HepG2 (cell line): ENCODE measurements around the gene COL27A1. TPM values are rescaled to one million over a fixed set of nuclear protein-coding genes. Genes with fewer than 3 reads are reported as not detected.

ENCODE experiments used
- CBX1 ChIP-seq: IDR thresholded peaks from one replicate; pipeline ENCODE4 v1.6.1; 2016; ENCODE audit warnings: antibody characterized with exemption, low read depth
- KIAA2018 ChIP-seq: sonication (generic); formaldehyde crosslinking; IDR thresholded peaks from 2 replicates; pipeline ENCODE4 v1.5.0; 2020; ENCODE audit warnings: mild to moderate bottlenecking, missing genetic modification reagents, borderline replicate concordance
- POGZ ChIP-seq: sonication (generic); formaldehyde crosslinking; IDR thresholded peaks from 2 replicates; pipeline ENCODE4 v1.4.0; 2020; ENCODE audit warnings: mild to moderate bottlenecking, missing genetic modification reagents
- ZKSCAN5 ChIP-seq: sonication (generic); formaldehyde crosslinking; IDR thresholded peaks from 2 replicates; pipeline ENCODE4 v1.5.1; 2020; ENCODE audit warnings: mild to moderate bottlenecking, missing genetic modification reagents
- ZNF572 ChIP-seq: sonication (generic); formaldehyde crosslinking; IDR thresholded peaks from 2 replicates; pipeline ENCODE4 v1.5.1; 2020; ENCODE audit warnings: mild to moderate bottlenecking, missing genetic modification reagents
- ZNF598 ChIP-seq: sonication (generic); formaldehyde crosslinking; IDR thresholded peaks from 2 replicates; pipeline ENCODE4 v1.5.1; 2020; ENCODE audit warnings: mild to moderate bottlenecking, missing genetic modification reagents, borderline replicate concordance
- ZNF710 ChIP-seq: sonication (generic); formaldehyde crosslinking; IDR thresholded peaks from 2 replicates; pipeline ENCODE4 v1.5.0; 2020; ENCODE audit warnings: mild to moderate bottlenecking, missing genetic modification reagents, borderline replicate concordance
- ZSCAN21 ChIP-seq: sonication (generic); formaldehyde crosslinking; IDR thresholded peaks from 2 replicates; pipeline ENCODE4 v1.8.0; 2022; ENCODE audit warnings: mild to moderate bottlenecking, missing genetic modification reagents, moderate library complexity, borderline replicate concordance
- ZSCAN22 ChIP-seq: sonication (generic); formaldehyde crosslinking; IDR thresholded peaks from 2 replicates; pipeline ENCODE4 v1.4.0; 2020; ENCODE audit warnings: mild to moderate bottlenecking, missing genetic modification reagents
- polyA plus RNA-seq, 8 experiments: library from polyadenylated mRNA; depleted of rRNA in 3 of 8; stranded (reverse) in 7 of 8; unstranded in 1 of 8; fragments of >200 nt; fragmentation: Illumina TruSeq in 4 of 8; extraction: Trizol in 4 of 8; gene quantifications; 2 replicates each; pipeline versions ENCODE4 v1.2.1 to v1.2.3, GENCODE V29; 2011 to 2016; ENCODE audit warnings: low read depth in 4 of 8, missing spikeins in 1 of 8, mixed read lengths in 1 of 8; ENCODE audit not compliant: insufficient read depth in 1 of 8
- total RNA-seq, 5 experiments: library from RNA; depleted of rRNA; stranded (reverse); fragments of >200 nt; fragmentation: Illumina TruSeq; extraction: Trizol; gene quantifications; 2 replicates each; pipeline ENCODE4 v1.2.3, GENCODE V29; 2016; ENCODE audit warnings: low read depth in 1 of 5

Gene COL27A1
- total and polyA plus RNA-seq, 2 of the 13 experiments (the other 11 are each of a cell fraction or from before 2014, with no cell fraction given) = 71.3 to 89.1 TPM

DNA sequence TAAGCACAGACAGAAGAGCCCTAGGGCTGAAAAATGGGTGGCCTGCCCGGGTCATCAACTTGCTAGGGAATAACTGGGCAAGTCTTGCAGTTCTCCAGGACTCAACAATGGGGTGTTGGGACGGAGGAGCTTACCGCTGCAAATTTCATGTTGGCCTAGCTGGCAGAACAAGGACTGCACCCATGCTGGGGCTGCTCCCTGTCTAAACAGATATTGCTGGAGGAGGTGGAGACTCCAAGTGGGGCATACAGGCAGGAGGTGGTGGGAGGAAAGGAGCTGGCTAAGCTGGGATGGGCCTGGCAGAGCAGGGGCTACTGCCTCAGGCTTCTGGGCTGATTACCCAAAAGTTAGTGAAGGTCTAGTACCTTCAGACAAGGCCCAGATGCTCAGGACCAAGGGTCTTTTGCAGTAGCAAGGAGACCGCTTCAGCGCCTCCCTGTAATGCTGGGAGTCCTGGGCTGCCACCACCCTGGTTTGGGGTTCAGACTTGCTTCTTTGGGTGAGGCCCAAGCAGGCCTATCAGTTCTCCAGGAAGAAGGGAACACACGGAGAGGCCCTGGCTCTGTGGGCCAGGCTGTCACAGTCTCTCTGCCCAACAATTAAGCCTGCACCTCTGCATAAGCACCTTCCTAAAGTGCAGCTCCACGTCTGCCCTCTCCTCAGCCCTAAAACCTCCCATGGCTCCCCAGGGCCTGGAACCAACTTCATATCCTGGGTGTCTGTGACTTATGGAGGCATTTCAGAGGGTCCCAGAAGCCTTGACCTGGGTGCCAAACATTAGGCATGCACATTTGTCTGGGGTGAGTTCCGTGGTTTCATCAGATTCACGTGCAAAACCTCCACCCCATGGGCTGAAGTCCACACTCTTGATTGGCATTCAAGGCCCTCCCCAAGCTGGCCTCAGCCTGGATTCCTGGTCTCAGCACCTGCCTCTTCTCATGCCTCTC, 32.0 kb upstream of the COL27A1 start (continued):
- no peak for TF ChIP-seq KIAA2018
- TF ChIP-seq POGZ (CRISPR knock-in tag) = no peak
- no peak for TF ChIP-seq ZSCAN21 (CRISPR knock-in tag)
- no peak for TF ChIP-seq ZNF598 (CRISPR knock-in tag)
- no peak for TF ChIP-seq ZNF710 (CRISPR knock-in tag)
- TF ChIP-seq CBX1 = no peak
- no peak for TF ChIP-seq ZKSCAN5 (CRISPR knock-in tag)
- TF ChIP-seq ZSCAN22 (CRISPR knock-in tag) = no peak
- TF ChIP-seq ZNF572 (CRISPR knock-in tag) = no peak
